Fibroblast of skin of back (primary cell): ENCODE measurements around the gene SPOCK2.

Source experiments
- DNase-seq: peaks from one replicate; pipeline ENCODE4 v3.0.0-alpha.2; 2013

The SPOCK2 gene

DNA sequence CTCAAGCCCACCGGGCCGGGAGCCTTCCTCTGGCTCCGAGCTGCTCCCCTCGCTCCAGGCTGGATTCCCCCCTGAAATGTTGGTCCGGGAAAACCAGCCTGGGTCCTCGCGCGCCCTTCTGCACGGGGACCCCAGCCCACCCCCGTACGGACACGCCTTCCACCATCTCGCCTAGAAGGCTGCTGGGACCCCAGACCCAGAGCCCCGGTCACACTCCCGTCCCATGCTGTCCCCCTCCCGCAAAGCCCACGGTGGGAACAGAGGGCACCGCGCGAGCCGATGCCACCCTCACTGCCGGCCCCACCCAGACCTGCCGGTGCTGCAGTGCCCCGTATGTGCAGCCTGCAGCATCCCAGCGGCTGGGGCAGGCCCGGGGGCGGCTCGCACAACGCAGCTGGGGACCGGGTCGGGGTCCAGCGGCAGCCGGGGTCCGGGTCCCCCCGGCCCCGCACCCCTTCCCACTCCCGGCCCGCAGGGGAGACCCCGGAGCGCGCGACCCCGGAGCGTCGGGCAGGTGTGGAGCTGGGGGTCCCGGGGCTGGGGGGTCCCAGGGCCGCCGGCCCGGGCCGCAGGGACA is 871 bp downstream of the SPOCK2 start:
- no peak for DNase-seq

DNA sequence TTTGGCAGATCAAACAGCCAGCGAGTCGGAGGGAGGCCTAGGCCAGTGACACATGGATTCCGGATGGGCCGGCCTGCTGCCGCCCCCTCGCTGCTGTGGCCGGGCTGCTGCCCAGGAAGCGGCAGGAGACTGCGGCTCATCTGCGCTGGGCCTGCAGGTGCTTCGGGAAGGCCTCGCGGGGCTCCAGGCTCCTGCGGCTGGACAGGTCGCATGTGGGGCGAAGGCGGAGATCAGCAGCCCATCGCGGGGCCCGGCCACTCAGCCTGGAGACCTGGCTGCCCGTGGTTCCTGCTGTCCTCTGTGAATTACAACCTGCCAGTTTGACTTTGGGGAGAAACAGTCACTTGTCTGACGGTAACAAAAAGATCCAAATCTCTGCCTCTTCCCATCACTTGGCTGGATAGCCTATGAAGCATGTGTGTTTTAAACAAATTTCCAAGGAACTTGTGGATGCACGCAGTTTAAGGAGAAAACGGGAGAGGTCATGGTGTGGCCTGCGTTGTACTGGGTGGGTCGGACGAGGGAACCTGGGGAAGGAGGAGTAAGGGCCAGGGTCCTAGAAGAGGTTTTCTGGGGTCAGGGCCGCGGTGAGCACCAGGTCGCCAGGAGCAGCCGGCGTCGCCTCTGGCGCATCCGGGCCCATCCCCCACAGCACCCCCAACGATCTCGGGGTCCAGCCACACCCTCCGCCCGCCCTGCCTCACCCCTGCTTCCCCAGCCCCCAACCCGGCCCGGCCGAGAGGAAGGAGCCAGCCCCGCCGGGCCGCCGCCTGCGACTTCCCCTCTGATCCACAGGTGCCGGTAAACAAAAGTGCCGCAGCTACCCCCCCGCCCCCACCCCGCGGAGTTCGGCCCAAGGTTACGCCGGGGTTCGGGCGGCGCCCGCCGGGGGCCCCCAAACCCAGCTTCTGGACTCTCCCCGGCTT is 1.6 kb downstream of the SPOCK2 start:
- DNase-seq: no peak

DNA sequence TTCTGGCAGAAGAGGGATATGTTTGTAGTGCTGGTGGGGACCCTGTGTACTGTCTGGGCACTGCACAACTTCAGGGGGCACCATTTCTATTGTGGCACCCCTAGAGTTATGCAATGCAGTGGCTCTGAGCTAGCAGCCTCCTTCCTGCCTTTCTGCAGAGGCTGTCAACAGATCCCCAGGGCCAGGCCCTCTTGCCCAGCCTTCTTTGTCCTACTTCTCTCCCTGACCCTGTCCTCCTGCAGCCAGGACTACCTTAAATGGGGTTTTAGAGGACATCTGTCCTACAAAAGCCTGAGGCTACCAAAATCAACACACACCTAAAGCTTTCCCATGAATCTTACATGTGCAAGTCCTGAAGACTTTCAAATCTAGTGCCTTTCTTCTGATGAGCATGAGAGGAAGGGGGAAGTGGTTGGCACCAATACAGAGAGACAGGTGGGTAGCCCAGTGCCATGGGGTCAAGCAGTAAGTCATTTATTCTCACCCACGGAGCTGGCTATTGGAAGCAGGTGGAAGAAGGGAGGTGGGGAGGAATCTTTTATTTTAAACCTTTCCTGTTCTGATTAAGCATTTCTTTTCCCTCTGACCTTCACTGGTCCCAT is 2.4 kb downstream of the SPOCK2 start:
- DNase-seq: no peak

DNA sequence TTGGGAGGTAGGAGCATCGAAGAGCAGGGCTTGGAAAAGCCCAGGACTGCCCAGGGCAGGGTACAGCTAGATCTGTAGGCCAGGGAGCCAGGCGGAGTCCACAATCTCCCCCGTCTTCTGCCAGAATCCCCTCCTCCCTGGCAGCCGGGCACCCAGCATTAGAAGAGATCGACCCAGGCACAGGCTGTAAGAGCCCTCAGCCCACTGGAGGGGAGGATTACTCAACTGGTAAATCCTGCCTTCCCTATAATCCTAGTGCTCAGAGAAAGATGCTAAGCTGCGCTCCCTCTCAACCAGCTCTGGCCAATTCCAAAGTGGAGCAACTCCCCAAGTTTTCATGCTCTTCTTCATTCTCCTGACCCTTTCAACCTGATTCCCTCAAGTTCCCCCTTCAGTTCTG is 3.2 kb downstream of the SPOCK2 start:
- DNase-seq: no peak

DNA sequence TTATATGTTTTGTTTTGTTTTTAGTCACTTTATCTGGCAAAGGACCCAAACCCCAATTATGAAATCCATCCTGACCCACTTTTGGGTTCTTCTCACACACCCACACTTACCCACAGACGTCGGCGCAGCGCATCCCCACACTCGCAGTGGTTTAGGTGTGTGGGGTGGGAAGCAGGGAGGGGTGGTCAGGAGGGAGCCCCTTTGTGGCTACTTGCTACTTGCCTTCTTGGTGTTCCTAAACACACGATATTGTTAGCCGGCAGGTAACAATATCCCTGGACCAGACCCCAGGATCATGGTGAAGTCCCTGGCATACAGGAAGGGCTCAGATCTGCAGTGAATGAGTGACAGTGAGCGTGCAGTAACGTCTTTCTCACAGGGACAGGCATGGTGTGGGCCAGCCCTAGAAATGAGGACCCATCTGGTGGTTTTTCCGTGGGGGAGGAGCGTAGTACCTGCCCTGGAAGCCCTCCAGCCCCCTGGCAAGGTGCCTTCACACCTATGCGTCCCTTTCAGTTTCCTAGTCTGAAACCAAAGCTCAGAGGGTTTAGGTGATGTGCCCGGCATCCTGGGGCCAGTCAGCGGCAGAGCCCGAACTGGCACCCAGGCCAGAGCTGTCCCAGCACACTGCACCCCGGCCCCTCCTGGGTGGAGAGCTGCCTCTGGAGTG is 4.4 kb downstream of the SPOCK2 start:
- DNase-seq: no peak

DNA sequence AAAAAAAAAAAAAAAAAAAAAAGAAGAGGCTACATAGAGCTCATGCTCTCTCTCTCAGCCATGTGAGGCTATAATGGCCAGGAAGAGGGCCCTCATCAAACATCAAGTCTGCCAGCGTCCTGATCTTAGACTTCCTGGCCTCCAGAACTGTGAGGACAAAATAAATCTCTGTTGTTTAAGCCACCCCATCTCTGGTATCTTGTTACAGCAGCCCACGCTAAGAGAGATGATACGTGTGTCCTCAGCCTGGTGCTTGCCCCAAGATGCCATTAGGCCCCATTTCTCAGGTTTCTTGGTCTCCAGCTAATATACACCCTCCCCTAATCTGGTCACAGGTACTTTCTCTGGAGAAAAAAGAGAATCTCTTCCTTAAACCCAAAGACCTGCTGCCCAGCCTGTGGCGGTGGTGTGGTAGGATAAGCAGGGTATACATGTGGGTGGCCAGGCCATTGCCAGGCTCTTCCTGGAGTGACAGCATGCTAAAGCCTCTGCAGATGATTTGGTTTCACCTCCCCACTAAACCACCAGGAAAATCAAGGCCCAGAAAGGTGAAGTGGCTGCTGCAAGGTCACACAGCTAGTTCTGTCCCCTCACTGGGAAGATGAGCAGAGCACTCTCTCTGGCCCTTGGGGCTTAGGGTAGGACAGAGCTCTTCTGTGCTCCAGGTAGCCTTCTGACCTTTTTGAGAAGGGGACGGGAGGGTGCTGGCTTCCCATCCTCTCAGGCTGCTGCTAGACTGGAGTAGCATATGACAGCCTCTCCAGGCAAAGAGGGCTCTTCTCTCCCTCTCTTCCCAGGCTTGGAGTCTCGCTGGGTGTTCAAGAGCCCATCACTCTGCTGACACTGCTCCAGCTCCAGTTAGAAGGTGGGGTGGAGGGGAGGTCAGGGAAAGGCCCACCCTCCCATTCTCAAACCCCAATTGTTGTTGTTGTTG is 5.2 kb downstream of the SPOCK2 start:
- DNase-seq: no peak

DNA sequence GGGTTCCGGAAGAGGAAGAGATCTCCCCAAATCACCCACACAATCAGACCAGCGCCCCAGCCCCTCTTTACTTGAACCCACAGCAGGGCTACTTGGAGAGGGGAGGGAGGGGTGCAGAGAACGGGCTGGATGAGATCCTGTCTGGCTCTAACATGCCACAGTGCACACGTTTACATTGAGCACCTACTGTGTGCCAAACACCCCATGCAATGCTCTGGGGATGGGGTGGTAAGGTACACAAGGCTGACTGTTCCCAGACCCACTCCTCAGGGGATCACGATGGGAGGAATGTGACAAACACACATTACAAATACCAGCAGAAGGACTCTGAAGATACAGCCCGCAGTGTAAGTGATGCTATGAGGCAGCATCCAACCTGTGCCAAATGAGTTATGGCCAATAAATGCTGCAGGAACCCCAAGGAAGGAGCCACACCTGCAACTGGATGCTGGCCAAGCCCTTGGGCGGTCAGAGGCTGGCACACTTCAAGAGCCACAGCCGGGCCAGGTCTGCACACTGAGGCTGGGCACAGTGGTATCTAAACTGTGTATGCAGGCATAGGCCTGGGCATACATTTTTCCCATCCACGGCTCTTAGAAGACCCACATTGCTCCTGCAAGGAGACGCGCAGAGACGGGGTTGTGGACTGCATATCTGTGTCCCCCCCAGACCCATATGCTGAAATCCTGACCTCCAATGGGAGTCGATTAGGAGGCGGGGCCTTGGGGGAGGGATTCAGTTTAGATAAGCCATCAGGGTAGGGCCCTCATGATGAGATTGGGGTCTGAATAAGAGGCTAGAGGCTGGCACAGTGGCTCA is 6.4 kb downstream of the SPOCK2 start:
- DNase-seq: no peak

DNA sequence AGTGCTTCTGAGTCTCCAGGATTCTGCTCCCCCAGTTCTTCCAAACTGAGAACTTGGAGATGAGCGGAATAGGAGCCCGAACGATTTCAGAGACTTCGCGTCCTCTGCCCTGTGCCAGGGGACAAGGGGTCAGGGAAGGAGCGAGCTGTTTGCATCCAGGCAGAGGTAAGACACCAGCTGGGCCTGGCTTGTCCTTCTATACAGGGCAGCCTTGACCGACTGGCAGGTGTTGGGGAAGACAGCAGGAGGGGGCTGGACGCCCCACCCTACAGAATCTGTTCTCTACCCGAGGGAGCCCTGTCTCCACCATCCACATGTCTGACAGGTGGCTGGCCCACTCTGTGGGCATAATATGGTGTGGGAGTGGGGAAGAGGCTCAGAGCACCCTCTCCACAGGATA is 7.1 kb downstream of the SPOCK2 start:
- DNase-seq: no peak

DNA sequence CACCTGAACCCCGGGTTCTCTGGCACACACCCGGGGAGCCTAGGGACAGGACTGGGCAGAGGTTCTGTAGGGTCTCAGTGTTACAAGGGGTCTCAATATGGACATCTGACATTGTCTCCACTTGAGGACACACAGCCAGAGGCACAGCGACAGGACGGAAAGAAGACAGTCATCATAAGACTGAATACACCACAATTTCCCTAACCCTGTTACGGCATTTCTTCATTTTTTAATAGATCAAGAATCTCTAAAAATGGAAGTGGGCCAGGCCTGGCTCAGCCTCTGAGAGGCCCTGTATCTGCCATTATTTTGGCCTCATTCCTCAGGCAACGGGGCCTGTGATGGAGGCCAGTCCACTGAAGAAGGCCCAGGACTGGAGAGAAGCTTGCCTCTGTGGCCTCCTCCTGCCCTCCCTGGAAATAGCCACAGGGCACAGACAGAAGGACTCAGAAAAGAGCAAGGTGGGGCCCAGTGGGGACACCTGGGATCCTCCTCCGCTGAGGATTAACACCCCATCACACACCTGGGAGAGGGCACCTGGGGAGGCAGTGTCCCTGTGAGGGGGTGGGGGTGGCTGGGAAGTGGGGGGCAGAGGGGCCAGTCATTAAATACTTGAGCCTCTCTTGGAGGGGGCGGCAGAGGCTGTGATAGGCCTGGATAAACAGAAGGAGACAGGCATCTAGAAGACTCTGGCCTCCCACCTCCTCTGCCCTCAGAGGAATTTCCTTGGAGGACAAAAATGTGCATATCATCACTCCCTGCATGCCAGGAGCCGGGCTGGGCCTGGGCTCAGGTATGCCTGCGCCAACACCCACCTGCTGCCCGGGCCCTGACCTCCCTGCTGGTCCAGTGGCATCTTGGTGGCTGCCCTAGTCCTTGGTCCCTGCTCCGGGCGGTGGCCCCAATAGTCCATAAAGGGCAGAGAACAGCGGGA is 8.0 kb downstream of the SPOCK2 start:
- no peak for DNase-seq

DNA sequence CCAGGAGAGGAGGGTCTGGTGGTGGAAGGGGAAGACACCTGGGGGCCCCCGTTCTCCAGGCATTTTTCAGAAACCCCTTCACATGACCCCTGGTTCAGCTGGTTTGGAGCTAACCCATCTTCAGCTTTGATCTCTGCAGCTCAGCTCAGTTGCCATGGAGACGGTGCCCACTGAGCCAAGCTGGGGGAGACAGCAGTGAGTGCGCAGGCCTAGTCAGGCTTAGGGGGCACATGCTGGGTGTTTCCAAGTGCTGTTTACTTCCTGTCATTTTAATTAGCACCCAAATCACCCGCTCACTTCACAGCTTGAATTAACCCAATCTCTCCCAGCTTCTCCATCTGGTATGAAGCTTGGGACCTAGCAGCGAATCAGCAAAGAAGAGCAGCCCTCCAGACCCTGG is 9.0 kb downstream of the SPOCK2 start:
- DNase-seq: no peak

DNA sequence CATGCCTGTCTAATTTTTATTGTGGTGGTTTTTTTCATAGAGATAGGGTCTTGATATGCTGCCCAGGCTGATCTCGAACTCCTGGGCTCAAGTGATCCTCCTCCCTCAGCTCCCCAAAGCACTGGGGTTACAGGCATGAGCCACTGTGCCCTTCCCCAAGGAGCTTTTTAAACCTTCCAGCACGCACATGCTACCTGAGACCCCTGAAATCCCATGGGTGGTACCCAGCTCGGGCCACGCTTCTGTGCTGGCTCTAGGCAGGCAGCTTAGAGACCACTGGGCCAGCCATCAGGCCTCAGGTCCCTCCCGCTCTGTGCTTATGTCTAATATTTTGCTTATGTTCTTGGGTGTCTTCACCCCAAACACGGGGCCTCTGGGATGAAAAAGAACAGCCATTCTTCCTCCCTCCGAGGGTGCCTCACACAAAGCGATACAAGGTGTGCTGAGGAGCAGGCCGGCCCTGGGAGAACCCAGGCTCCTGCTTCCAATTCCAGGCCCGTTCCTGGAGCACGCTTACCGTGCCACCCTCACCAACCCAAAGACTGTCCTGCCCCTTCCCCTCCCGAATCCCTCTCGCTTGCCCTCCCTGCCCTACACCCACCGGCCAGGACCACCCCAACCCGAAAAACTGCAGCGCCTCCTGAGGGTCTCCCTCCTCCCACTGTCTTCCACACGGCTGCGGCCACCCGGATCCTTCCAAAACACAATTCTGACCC is 10.9 kb downstream of the SPOCK2 start:
- DNase-seq: no peak

DNA sequence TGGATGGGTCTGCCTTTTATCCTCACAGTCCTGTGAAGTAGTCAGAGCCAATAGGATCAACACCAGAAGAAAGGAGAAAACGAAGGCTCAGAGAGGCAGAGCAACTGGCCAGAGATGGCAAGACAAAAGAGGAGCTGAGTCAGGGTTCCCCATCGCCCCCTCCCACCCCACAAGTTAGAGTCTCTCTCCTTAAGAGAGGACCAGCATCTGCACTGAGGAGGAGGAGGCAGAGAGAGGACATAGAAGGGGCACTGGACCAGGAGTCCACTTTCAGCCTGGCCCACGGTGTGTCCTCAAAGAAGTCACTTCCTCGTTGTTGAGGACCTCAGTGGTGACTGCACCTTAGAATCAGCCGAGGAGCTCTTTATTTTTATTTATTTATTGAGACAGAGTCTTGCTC is 11.6 kb downstream of the SPOCK2 start:
- DNase-seq: no peak

DNA sequence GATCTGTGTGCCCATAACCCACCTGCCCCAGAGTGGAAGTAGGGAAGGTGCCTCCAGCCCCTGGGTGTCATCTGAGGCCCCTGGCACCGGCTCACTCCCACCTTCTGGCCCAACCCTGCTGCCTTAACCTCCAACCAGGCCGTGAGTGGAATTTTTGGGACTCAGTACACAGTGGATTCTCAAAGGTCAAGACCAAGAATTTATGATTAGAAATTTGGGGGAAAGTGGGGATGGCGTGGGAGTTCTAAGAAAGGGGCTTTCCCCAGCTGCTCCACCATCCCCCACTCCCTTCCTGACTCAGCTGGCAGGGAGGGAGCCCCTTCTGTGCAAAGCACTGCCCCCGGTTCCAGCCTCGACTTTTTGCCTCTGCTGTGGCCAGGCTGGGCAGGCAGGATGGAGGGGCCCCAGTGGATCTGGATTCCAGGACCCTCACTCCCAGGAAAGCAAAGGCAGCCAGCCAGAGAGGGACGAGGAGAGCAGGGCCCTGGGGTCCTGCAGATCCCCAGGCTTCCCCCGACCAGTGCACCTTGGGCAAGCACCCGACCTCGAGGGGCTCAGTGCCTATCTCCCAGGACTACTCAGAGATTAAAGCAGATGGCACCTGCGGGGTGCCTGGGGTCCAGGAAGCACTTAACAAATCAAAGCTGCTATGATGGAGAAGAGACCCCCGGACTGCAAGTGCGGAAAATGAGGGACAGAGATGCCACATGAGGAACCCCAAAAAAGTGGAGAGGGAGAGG is 12.8 kb downstream of the SPOCK2 start:
- no peak for DNase-seq

DNA sequence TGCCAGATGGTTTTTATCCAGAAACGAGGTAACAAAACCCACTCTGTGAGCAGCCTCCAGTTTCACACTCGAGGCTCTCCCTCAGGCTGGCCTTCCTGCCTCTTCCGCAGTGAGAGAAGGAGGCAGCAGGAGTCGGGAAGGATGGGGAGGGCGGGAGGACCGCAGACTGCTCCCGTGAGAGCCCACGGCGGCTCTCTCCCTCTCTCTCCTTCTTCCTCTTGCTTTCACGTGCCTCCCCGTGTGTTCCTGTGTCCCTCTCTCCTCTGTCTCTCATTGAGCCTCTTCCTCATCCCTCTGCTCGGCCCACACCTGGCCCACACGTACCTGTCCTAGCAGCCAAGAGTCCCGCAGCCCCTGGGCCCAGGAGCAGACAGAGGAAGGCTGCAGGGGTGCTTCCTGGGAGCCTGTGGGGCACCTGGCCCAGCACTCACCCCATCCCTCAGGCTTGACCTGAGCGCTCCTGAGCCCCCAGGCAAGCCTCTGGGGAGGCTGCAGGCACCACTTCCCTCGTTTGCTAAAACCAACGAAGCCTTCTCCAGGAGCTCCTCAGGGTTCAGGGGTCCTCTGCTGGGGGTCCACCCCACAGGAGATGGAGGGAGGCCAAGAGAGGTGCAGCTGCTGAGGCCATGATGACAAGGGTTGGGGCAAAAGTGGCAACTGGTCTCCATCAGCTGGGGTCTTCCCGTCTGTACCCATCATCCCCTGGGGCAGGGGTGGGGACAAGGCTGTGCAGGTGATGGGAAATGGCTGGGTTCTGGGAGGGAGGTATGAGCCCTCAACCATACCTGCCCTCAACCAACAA is 13.6 kb downstream of the SPOCK2 start:
- DNase-seq: no peak

DNA sequence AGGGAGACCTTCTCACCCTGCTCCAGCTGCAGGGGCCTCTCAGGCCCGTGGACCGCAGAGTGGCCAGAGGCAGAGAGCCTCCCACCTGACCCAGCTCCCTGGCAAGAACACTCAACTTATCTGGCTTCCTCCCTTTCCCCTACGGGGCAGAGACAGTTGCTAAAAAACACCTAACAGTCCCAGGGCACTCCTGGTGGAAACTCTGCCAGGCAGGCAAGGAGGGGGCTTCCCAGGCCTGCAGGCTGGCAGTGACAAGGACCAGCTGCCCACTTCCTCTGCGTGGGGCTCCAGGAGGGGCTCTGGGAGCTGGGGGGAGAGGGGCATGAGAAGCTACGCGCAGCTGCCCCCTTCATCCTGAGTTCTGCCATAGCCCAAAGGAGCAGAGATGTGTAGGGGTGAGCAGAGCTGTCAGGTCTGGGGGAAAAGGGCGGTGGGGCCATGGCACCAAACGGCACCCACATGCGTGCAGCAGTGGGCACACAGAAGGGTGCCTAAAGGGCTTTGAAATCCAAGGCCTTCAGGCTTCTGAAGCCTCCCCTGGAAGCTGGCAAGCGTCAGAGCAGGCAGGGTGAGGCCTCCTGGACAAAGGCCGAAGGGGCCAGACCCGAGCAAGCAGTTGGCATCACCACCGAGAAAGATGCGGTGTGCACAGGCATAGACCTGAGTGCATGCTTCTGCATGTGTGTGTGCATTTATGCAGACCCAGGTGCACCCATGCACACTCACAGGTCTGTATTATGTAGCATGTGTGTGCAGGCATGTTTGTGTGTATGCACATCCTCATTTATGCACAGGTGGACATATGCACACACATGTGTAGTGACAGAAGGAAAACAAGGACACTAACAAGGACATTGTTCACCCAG is 14.4 kb downstream of the SPOCK2 start:
- no peak for DNase-seq

DNA sequence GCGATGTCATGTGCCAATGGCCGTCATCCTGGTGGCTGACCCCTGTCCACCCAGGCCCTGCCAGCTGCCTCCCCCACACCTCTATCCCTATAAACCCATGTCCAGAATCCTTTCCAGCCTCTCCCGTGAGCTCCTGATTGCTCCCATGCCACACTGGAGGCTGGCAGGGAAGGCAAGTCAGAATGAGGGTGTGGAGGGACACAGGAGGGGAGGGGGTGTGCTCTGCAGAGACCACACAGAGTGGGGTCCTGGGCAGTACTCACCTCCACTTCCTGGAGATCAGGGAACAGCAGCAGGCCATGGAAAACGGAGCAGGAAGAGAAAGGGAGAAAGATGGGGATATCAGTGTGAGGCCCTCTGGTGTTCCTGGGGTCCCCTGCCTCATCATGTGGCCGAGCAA is 15.7 kb downstream of the SPOCK2 start:
- DNase-seq: no peak

DNA sequence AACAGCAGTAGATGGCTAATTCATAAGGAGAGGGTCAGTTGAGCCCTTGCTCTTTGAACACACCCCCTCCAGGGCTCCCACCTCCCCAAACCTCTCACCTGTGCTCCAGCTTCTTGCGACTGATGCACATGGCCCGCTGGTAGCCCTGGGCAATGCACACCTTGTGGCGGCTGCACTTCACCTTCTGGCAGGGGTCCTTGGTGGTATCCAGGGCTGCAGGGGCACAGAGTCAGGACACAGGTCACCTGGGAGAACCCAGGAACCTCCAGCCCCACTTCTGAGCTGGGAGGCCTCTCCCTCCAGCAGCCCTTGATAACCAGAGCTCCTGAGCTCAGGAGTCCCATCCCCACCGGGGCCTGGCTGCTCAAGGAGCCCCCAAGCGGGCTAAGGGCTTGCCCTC is 16.3 kb downstream of the SPOCK2 start:
- DNase-seq: no peak
